Activated T-cell treated with anti-CD3 and anti-CD28 coated beads for 48 hours (primary cell): ENCODE data around the gene PAK5.

ENCODE experiments used
- DNase-seq: peaks from one replicate; pipeline ENCODE4 v3.0.0-alpha.2; 2020; ENCODE audit warnings: low read depth

Gene PAK5

GRCh38 chr20:9616455-9616805 lies 222.4 kb downstream of the PAK5 start:
- no peak for DNase-seq

GRCh38 chr20:9615766-9616454 lies 223.0 kb downstream of the PAK5 start:
- DNase-seq, result no peak

GRCh38 chr20:9615118-9615517 lies 223.8 kb downstream of the PAK5 start:
- DNase-seq, result no peak

- DNase-seq, result no peak
Measured at GRCh38 chr20:9613871-9614270, 225.0 kb downstream of the PAK5 start.

- DNase-seq, result no peak
Measured at GRCh38 chr20:9611921-9612320, 227.0 kb downstream of the PAK5 start.

- DNase-seq, result no peak
Measured at GRCh38 chr20:9610665-9611064, 228.2 kb downstream of the PAK5 start.

- peak; percentile 21 for DNase-seq
Measured at GRCh38 chr20:9609887-9610502, 228.9 kb downstream of the PAK5 start.

- DNase-seq, result no peak
Measured at GRCh38 chr20:9608639-9609340, 230.1 kb downstream of the PAK5 start.

GRCh38 chr20:9602847-9603183 lies 236.1 kb downstream of the PAK5 start:
- no peak for DNase-seq

- no peak for DNase-seq
Measured at GRCh38 chr20:9600562-9600961, 238.3 kb downstream of the PAK5 start.

GRCh38 chr20:9597547-9597946 lies 241.3 kb downstream of the PAK5 start:
- no peak for DNase-seq

GRCh38 chr20:9595763-9596162 lies 243.1 kb downstream of the PAK5 start:
- no peak for DNase-seq

- DNase-seq, result no peak
Measured at GRCh38 chr20:9594284-9594875, 244.5 kb downstream of the PAK5 start.

- no peak for DNase-seq
Measured at GRCh38 chr20:9592419-9592818, 246.5 kb downstream of the PAK5 start.

- DNase-seq, result no peak
Measured at GRCh38 chr20:9591080-9591479, 247.8 kb downstream of the PAK5 start.

- no peak for DNase-seq
Measured at GRCh38 chr20:9590189-9590588, 248.7 kb downstream of the PAK5 start.

- DNase-seq, result no peak
Measured at GRCh38 chr20:9588706-9589105, 250.2 kb downstream of the PAK5 start.

- DNase-seq, result no peak
Measured at GRCh38 chr20:9583151-9583550, 255.7 kb downstream of the PAK5 start.

GRCh38 chr20:9582137-9582536 lies 256.7 kb downstream of the PAK5 start:
- no peak for DNase-seq

GRCh38 chr20:9581509-9581908 lies 257.4 kb downstream of the PAK5 start:
- DNase-seq, result no peak

GRCh38 chr20:9578594-9578993 lies 260.3 kb downstream of the PAK5 start:
- no peak for DNase-seq

- no peak for DNase-seq
Measured at GRCh38 chr20:9577397-9577796, 261.5 kb downstream of the PAK5 start.

GRCh38 chr20:9576695-9577094 lies 262.2 kb downstream of the PAK5 start:
- no peak for DNase-seq
